H7 (cell line): ENCODE data around the gene ARID3A. TPM values are rescaled to one million over a fixed set of nuclear protein-coding genes. Genes with fewer than 3 reads are reported as not detected.

Experiments
- DNase-seq: peaks from one replicate; pipeline ENCODE4 v3.0.0; 2012
- H3K27me3 ChIP-seq: 2 replicates; pipeline ENCODE4 v1.6.0; 2011; ENCODE audit warnings: mild to moderate bottlenecking, low read length; ENCODE audit not compliant: control insufficient read depth, insufficient read depth
- H3K36me3 ChIP-seq: replicated peaks from 2 replicates; pipeline ENCODE4 v1.5.1; 2011; ENCODE audit warnings: low read length; ENCODE audit not compliant: control insufficient read depth, insufficient read depth
- H3K4me3 ChIP-seq: 2 replicates; pipeline ENCODE4 v1.5.1; 2011; ENCODE audit warnings: low read depth, mild to moderate bottlenecking, control low read depth, low read length, moderate library complexity; ENCODE audit not compliant: insufficient read depth
- total RNA-seq: library from RNA; depleted of rRNA; stranded (reverse); fragments of >200 nt; shearing (Covaris generic); gene quantifications from 2 replicates; pipeline ENCODE4 v1.2.3, GENCODE V29; 2014

ARID3A gene
- total RNA-seq, 1 experiment from 2014 or later, result 85.4 TPM

DNA sequence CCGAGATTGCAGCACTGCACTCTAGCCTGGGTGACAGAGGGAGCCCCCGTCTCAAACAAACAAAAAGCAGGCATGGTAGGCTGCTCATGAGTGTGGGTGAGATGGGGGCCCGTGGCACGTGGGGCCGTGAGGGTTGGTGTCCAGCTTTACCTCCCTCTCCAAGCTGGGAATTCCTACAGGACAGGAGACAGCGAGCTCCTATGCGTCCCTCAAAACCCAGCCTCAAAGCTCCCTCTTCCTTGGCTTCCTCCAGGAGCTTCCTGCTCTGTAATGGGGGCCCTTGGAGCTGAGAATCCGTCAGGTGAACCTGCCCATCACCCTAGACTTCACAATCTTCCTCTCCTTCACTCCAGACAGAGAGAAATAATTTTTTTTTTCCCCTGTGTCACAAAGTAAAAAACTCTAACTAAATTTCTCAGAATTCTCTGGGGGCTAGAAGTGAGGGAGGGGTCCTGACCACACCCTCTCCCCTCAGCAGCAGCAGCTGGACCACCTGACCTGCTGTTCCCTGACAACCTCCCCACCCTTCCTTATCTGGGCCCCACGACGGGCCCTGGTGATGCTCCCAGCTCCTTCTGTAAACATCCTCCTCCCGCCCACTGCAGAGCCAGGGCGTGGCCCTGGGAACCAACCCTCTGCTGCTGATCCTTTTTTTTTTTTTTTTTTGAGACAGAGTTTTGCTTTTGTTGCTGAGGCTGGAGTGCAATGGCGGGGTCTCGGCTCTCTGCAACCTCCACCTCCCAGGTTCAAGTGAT, 36.2 kb downstream of the ARID3A start:
- peaks cover 16% of the 10 kb centered on the region for H3K36me3 ChIP-seq
- H3K27me3 ChIP-seq, result no peaks in the 10 kb centered on the region
- H3K4me3 ChIP-seq, result no peak overlapping the region
- no peak for DNase-seq

- no peak for DNase-seq
- Histone ChIP-seq H3K4me3 (no peak overlapping the region), H3K27me3 (no peaks in the 10 kb centered on the region), H3K36me3 (peaks cover 19% of the 10 kb centered on the region)
Measured at GRCh38 chr19:962683-963400, 37.0 kb downstream of the ARID3A start.

GRCh38 chr19:963486-963951, 37.7 kb downstream of the ARID3A start:
- Histone ChIP-seq H3K36me3 (peaks cover 22% of the 10 kb centered on the region), H3K4me3 (no peak overlapping the region), H3K27me3 (no peaks in the 10 kb centered on the region)
- DNase-seq, result peak; percentile 87

DNA sequence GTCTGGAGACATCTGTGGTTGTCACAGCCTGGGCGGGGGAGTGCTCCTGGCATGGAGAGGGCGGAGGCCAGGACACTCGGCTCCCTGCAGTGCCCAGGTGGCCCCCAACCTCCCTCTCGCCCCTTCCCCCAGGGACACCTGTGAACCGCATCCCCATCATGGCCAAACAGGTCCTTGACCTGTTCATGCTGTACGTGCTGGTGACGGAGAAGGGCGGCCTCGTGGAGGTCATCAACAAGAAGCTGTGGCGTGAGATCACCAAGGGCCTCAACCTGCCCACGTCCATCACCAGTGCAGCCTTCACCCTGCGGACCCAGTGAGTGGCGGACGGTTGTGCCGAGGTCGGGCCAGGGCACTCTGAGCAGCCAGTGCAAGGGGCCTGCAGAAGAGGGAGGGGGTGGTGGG, 38.3 kb downstream of the ARID3A start:
- no peak for DNase-seq
- no peak overlapping the region for H3K4me3 ChIP-seq
- H3K36me3 ChIP-seq, result peaks cover 26% of the 10 kb centered on the region

DNA sequence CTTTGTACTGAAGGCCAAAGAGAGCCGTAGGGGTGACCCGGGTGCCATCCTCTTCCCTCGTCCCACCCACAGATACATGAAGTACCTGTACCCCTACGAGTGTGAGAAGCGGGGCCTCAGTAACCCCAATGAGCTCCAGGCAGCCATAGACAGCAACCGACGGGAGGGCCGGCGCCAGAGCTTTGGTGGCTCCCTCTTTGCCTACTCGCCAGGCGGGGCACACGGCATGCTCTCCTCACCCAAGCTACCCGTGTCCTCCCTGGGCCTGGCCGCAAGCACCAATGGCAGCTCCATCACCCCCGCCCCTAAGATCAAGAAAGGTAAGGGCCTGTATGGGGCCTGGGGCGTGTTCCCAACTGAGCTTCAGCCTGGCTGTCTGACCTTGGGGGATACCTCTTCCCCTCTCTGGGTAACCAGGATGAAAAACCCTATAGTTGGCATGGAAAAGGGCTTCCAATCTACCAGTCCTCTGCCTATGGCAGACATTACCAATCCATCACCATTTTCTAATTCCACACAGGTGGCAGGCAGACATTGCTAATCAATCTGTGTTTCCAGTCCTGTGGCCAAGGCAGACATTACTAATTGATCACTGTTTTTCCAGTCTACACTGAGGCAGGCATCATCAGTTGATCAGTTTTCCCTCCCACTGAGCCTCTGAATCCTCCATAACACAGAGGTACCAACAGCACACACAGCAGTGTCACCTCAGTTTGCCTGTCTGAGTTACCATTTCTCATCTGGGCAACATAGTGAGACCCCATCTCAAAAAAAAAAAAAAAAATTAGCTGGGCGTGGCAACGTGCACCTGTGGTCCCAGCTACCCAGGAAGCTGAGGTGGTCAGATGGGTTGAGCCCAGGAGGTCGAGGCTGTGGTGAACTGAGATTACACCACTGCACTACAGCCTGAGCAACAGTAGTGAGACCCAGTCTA, 39.2 kb downstream of the ARID3A start:
- H3K27me3 ChIP-seq, result no peaks in the 10 kb centered on the region
- H3K36me3 ChIP-seq, result peaks cover 29% of the 10 kb centered on the region
- no peak for DNase-seq
- H3K4me3 ChIP-seq, result no peak overlapping the region

More for the DNA sequence above, 38.3 kb downstream of the ARID3A start:
- H3K27me3 ChIP-seq, result no peaks in the 10 kb centered on the region

DNA sequence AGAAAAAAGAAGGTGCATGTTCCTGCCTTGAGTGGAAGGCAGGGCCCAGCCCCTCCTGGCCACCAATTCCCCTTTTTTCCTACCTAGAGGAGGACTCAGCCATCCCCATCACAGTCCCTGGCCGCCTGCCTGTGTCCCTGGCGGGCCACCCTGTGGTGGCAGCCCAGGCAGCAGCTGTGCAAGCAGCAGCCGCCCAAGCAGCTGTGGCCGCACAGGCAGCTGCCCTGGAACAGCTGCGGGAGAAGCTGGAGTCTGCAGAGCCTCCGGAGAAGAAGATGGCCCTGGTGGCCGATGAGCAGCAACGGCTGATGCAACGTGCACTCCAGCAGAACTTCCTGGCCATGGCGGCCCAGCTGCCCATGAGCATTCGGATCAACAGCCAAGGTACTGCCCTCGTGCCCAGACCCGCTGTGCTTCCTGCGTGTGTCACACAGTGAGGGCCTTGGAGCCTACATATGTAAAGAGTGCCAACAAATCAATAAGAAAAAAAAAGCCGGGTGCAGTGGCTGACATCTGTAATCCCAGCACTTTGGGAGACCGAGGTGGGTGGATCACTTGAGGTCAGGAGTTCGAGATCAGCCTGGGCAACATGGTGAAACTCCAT, 40.8 kb downstream of the ARID3A start:
- no peaks in the 10 kb centered on the region for H3K27me3 ChIP-seq
- peaks cover 34% of the 10 kb centered on the region for H3K36me3 ChIP-seq
- H3K4me3 ChIP-seq, result no peak overlapping the region
- DNase-seq, result no peak

GRCh38 chr19:970695-971094, 44.9 kb downstream of the ARID3A start:
- Histone ChIP-seq H3K36me3 (peaks cover 26% of the 10 kb centered on the region), H3K27me3 (no peaks in the 10 kb centered on the region), H3K4me3 (no peak overlapping the region)
- peak; percentile 88 for DNase-seq

DNA sequence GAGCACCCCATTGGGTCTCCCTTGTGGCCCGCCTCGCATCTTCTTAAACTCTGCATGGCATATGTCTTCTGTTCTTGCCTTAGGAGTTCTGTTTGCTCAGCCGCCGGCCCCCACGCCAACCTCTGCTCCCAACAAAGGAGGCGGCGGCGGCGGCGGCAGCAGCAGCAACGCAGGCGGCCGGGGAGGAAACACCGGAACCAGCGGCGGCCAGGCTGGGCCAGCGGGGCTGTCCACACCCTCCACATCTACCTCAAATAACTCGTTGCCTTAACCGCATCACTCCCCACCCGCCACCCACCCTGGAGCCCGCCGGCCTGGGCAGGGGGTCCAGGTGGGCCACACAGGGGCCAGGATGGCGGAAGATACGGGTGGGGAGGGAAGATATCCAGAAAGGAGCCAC, 46.0 kb downstream of the ARID3A start:
- H3K4me3 ChIP-seq, result no peak overlapping the region
- H3K27me3 ChIP-seq, result no peaks in the 10 kb centered on the region
- DNase-seq, result no peak
- H3K36me3 ChIP-seq, result peaks cover 22% of the 10 kb centered on the region

- H3K27me3 ChIP-seq, result no peaks in the 10 kb centered on the region
Measured at GRCh38 chr19:972281-972680, 46.4 kb downstream of the ARID3A start.

DNA sequence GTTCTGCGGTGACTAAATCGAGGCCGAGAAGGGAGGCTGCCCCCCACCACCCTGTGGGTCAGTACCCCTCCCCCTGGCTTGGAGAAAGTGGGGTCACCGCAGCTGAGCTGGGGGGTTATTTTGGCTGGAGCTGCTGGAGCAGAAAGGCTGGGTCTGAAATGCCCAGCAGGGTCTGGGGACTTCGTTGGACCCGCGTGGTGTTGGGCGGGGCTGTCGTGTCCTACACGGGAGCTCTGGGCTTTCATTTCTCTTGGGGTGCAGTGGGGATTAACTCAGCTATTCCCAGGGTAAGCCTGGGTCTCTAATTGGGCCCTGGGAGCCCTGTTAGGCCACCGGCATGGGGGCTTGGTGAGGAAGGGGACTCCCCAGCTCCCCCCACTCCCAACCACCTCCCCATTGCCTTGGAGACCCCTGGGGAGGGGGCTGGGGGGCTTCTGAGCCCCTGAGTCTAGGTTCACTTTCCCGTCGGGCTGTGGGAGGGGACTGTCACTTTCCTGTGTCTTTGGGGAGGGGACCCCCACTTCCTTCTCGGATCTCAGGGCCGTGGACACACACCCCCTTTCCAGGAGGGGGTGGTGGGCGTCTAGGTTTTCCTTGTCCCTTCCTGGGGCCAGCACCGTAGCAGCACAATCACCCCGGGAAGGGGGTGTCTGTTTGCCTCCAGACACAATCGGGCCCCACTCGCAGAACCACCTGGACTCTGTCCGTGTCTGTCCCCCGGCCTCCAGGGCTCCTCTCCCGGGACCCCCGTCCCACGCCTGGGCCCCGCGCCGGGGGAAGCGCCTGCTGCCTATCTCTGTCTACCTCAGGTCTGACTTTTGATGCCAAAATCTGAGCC, 48.1 kb downstream of the ARID3A start:
- no peak overlapping the region for H3K4me3 ChIP-seq
- H3K27me3 ChIP-seq, result no peaks in the 10 kb centered on the region
- DNase-seq, result no peak
- H3K36me3 ChIP-seq, result peaks cover 12% of the 10 kb centered on the region

More at GRCh38 chr19:972281-972680, 46.4 kb downstream of the ARID3A start:
- H3K4me3 ChIP-seq, result no peak overlapping the region
- peaks cover 19% of the 10 kb centered on the region for H3K36me3 ChIP-seq
- no peak for DNase-seq

DNA sequence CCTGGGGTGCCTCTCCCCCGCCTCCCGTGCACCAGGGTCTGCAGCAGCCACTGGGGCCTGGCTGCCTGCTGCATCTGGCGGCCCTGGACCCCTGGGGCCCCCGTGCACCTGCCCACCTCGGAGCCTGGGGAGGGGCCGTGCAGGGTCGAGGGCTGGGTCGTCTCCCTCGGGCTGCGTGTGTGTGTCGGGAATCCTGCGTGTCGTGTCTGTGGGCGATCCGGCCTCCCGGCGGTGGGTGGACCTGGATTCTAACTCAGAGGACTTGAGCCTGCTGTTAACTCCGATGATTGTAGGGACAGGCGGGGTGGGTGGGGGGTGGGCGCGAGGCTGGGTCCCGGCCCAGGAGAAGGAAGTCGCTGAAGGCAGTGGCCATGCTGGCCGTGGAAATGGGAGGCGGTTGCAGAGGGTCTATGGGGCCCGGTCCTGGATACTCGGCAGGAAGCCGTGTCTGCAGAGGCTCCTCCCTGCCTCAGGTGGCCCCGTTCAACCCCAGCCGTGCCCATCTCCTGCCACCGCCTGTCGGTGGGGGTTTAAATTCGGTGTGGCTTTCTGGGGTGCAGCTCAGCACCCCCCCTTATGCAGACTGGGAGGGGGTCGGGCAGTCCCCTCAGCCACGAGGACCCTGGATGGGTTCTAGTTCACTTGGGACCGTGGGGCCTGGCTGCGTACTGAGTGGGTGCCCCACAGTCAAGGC, 48.9 kb downstream of the ARID3A start:
- Histone ChIP-seq H3K27me3 (no peaks in the 10 kb centered on the region), H3K4me3 (no peak overlapping the region), H3K36me3 (peaks cover 9% of the 10 kb centered on the region)
- DNase-seq, result no peak

DNA sequence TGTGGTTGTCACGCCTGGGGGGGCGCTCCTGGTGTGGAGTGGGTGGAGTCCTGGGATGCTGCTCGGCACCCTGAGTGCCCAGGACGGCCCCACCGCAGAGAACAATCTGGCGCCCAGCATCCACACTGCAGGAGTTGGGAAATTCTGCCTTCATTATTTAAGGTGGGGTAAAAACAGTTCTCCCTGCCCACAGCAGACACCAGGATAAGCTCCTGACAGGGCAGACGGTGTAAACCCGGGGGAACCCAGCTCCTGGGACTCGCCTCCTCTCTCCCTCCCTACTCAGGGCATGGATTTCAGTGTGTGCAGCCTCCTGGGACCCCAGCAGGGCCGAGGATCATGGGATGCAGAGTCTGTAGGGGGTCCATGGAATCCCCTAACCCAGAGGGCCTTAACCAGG, 50.6 kb downstream of the ARID3A start:
- H3K4me3 ChIP-seq, result no peak overlapping the region
- H3K27me3 ChIP-seq, result no peaks in the 10 kb centered on the region
- DNase-seq, result no peak
- H3K36me3 ChIP-seq, result peaks cover 3% of the 10 kb centered on the region

DNA sequence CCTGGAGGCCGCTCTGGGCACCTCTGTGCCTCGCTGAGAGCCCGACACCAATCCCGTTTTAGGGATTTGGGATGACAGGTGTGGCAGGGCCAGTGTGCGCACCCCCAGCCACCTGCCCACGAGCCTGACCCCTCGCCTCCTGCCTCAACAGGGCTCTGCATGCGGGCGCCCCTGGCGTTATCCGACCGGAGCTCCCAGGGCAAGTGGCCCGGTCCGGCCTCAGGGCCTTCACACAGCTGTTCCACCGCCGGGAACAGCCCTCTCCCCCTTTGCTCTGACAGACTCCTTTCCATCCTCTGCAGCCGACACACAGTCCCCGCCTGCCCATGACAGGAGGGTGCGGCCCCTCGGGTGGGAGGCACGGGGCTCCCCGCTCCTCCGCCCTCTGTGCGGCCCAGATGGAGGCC, 51.2 kb downstream of the ARID3A start:
- H3K4me3 ChIP-seq, result no peak overlapping the region
- no peaks in the 10 kb centered on the region for H3K27me3 ChIP-seq
- DNase-seq, result peak; percentile 74
- H3K36me3 ChIP-seq, result peaks cover 3% of the 10 kb centered on the region; the same call in 1 of the 2 replicates
